Measurements from ENCODE around the gene GLI3. TPM values are rescaled to one million over a fixed set of nuclear protein-coding genes. Genes with fewer than 3 reads are reported as not detected.

The GLI3 gene
- total RNA-seq, 1 donor from 2014 or later: 32.0 TPM

DNA sequence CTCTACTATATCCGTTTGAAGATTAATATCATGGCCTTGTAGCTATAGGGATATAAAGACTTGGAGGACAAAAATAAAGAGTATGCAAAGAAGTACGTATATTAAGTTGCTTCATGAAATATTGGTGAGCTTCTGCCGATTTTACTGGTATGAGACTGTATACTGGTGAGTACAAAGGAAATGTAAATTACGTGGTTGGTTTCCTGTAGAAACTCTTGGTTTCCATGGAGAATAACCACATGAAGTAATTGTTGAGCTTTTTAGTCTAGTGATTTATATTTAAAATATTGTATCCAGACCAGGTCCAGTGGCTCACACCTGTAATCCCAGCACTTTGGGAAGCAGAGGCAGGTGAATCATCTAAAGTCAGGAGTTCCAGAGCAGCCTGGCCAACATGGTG, 32.2 kb upstream of the GLI3 start:
- no peaks in the 10 kb centered on the region for H3K36me3 ChIP-seq
- H3K79me2 ChIP-seq (ENCODE audit: low read depth): no peaks in the 10 kb centered on the region
- no peaks in the 10 kb centered on the region for H3K9me3 ChIP-seq (ENCODE audit: low read depth)
- no peak for DNase-seq (ENCODE audit: low spot score)
- no peaks in the 10 kb centered on the region for H4K20me1 ChIP-seq (ENCODE audit: low read depth)
- Mint-ChIP-seq H3K4me3 (no peak overlapping the region), H3K36me3 (no peaks in the 10 kb centered on the region), H3K4me1 (peaks cover 37% of the 10 kb centered on the region), H3K9me3 (peaks cover 2% of the 10 kb centered on the region), H3K27ac (no peak overlapping the region), H3K27me3 (ENCODE audit: insufficient read depth, low read depth) (no peaks in the 10 kb centered on the region)
- H3K9ac ChIP-seq: no peak overlapping the region
- TF ChIP-seq, protein P1, sequence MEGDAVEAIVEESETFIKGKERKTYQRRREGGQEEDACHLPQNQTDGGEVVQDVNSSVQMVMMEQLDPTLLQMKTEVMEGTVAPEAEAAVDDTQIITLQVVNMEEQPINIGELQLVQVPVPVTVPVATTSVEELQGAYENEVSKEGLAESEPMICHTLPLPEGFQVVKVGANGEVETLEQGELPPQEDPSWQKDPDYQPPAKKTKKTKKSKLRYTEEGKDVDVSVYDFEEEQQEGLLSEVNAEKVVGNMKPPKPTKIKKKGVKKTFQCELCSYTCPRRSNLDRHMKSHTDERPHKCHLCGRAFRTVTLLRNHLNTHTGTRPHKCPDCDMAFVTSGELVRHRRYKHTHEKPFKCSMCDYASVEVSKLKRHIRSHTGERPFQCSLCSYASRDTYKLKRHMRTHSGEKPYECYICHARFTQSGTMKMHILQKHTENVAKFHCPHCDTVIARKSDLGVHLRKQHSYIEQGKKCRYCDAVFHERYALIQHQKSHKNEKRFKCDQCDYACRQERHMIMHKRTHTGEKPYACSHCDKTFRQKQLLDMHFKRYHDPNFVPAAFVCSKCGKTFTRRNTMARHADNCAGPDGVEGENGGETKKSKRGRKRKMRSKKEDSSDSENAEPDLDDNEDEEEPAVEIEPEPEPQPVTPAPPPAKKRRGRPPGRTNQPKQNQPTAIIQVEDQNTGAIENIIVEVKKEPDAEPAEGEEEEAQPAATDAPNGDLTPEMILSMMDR (IDR thresholded peaks at IDR 0.05): no peak
- TF ChIP-seq EZH2phosphoT487 (IDR thresholded peaks at IDR 0.05) (no peak), EZH2 (IDR thresholded peaks at IDR 0.05) (no peak)
- H3K4me2 ChIP-seq: no peak overlapping the region
- peaks cover 15% of the 10 kb centered on the region for H3K4me1 ChIP-seq
- no peak overlapping the region for H3K4me3 ChIP-seq
- H2AFZ ChIP-seq (replicated peaks): no peak overlapping the region
- H3K27ac ChIP-seq: no peak overlapping the region
- H3K27me3 ChIP-seq: no peaks in the 10 kb centered on the region
- H3F3A ChIP-seq (ENCODE audit: low read depth): peaks cover 3% of the 10 kb centered on the region

DNA sequence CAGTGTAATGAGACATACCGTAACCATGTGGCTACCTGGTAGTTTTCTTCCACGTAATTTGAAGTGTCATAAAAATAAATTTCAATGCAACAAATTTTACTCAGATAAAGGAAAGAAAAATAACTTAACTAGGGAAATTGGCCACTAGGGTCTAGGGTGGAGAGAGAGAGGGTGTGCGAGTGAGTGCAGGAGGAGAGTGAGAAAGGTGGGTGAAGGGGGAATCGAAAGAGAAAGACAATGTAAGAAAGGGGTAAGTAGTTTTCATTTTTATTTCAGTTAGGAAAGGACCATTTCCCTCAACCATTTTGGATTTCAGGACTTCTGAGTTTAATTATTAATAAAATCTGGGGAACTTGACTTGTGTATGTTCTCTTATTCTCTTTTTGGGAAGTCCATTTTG, 27.7 kb upstream of the GLI3 start:
- H3K9me3 ChIP-seq (ENCODE audit: low read depth): no peaks in the 10 kb centered on the region
- no peaks in the 10 kb centered on the region for H3K36me3 ChIP-seq
- TF ChIP-seq, protein P1 (IDR thresholded peaks at IDR 0.05): no peak
- TF ChIP-seq EZH2 (IDR thresholded peaks at IDR 0.05): no peak
- no peak for TF ChIP-seq EZH2phosphoT487 (IDR thresholded peaks at IDR 0.05)
- no peak overlapping the region for H3K9ac ChIP-seq
- H3K79me2 ChIP-seq (ENCODE audit: low read depth): no peaks in the 10 kb centered on the region
- peak overlapping the region; percentile 98 for H3K27ac Mint-ChIP-seq
- no peaks in the 10 kb centered on the region for H4K20me1 ChIP-seq (ENCODE audit: low read depth)
- H3K4me2 ChIP-seq: peak overlapping the region; percentile 0
- no peaks in the 10 kb centered on the region for H3F3A ChIP-seq (ENCODE audit: low read depth)
- H3K36me3 Mint-ChIP-seq: no peaks in the 10 kb centered on the region
- peaks cover 33% of the 10 kb centered on the region for H3K4me1 Mint-ChIP-seq
- H3K4me3 ChIP-seq: no peak overlapping the region
- no peak overlapping the region for H2AFZ ChIP-seq (replicated peaks)
- H3K4me1 ChIP-seq: peaks cover 18% of the 10 kb centered on the region
- no peaks in the 10 kb centered on the region for H3K27me3 ChIP-seq
- no peaks in the 10 kb centered on the region for H3K27me3 Mint-ChIP-seq (ENCODE audit: insufficient read depth, low read depth)
- DNase-seq (ENCODE audit: low spot score): no peak
- H3K4me3 Mint-ChIP-seq: no peak overlapping the region
- H3K27ac ChIP-seq: no peak overlapping the region
- peaks cover 2% of the 10 kb centered on the region for H3K9me3 Mint-ChIP-seq

DNA sequence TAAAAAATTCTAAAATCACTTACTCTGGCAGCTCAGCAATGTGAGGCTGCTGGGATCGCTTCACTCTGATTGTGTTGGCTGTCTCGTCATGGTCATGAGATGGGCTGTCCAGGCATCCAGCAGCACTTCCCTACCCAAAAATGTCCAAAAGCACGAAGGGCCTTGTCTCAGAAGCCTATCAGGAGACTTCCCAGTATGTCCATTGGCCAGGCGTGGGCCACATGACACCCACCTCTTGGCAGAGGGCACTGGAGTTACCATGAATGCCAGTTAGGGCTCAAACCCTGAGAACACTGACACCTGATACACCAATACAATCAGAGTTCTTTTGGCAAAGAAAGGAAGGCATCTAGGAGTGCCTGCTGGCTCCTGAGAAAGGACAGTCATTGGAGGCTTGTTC, 27.0 kb upstream of the GLI3 start:
- H3K27ac Mint-ChIP-seq: peak overlapping the region; percentile 98
- no peak overlapping the region for H3K4me3 Mint-ChIP-seq
- Histone ChIP-seq H3F3A (ENCODE audit: low read depth) (no peaks in the 10 kb centered on the region), H3K27me3 (no peaks in the 10 kb centered on the region), H3K27ac (no peak overlapping the region), H3K36me3 (no peaks in the 10 kb centered on the region), H3K4me2 (peak overlapping the region; percentile 0), H3K9ac (no peak overlapping the region), H2AFZ (replicated peaks) (peak overlapping the region; percentile 42), H3K79me2 (ENCODE audit: low read depth) (no peaks in the 10 kb centered on the region), H3K4me1 (peaks cover 18% of the 10 kb centered on the region), H3K4me3 (no peak overlapping the region), H3K9me3 (ENCODE audit: low read depth) (no peaks in the 10 kb centered on the region), H4K20me1 (ENCODE audit: low read depth) (no peaks in the 10 kb centered on the region)
- DNase-seq (ENCODE audit: low spot score): peak; percentile 17
- H3K9me3 Mint-ChIP-seq: peaks cover 2% of the 10 kb centered on the region
- H3K27me3 Mint-ChIP-seq (ENCODE audit: insufficient read depth, low read depth): no peaks in the 10 kb centered on the region
- H3K4me1 Mint-ChIP-seq: peaks cover 33% of the 10 kb centered on the region
- TF ChIP-seq EZH2phosphoT487 (IDR thresholded peaks at IDR 0.05): no peak
- TF ChIP-seq EZH2 (IDR thresholded peaks at IDR 0.05): no peak
- TF ChIP-seq, protein P1 (IDR thresholded peaks at IDR 0.05): no peak
- H3K36me3 Mint-ChIP-seq: no peaks in the 10 kb centered on the region

Measured in neural progenitor cell (in vitro differentiated cells).